NT2/D1 (cell line): ENCODE results near the gene PASK.

ENCODE experiments used
- SUZ12 ChIP-seq: IDR thresholded peaks from 2 replicates; pipeline ENCODE4 v1.6.1; 2011; ENCODE audit not compliant: insufficient read length, insufficient read depth; ENCODE audit errors: extremely low read depth
- YY1 ChIP-seq: IDR thresholded peaks from 2 replicates; pipeline ENCODE4 v1.6.1; 2011; ENCODE audit not compliant: insufficient read length, insufficient read depth
- ZNF274 ChIP-seq: IDR thresholded peaks from 2 replicates; pipeline ENCODE4 v1.6.1; 2011; ENCODE audit warnings: mild to moderate bottlenecking, low read depth, low read length

DNA sequence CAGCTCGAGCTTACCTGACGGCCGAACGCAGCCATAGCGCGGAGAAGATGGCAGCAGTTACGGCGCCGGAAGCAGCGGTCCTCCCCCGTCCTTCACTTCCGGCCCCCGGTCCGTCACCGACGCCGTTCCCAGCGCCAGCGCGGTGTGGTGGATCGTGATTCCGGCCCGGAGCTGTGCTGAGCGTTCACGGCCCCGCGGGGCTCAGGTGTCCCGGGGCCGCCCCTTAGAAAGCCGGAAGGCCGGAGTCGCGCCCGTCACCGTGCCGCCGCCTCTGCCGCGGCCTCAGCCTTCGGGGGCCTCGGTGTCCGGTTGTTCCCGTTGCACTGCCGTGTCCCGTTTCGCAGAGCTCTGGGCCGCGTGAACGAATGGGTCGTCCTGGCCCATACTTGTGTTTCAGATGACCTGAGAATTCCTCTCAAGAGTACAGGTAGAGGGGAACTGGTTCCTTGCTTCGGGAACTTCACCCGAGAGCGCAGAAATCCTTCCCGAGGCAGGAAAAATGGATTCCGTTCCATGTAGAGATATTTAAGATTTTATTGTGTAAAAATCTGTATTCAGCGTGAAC lies 47.0 kb downstream of the PASK start, which contains the start of gene MTERF4:
- TF ChIP-seq YY1 (peak; percentile 73), SUZ12 (no peak), ZNF274 (no peak)
